ENCODE results near the gene FLOT2. TPM values are rescaled to one million over a fixed set of nuclear protein-coding genes. Genes with fewer than 3 reads are reported as not detected.

Gene FLOT2
- total and polyA plus RNA-seq, 2 of the 8 experiments (the other 6 are each of a cell fraction or from before 2014, with no cell fraction given): 116 to 189 TPM

GRCh38 chr17:28925912-28926365 is 28.4 kb upstream of the FLOT2 start:
- DNase-seq (ENCODE audit: low read depth in 1 of 2, low spot score in 2 of 2): no peak
- no peak overlapping the region for H3K4me3 ChIP-seq (ENCODE audit: extremely low read depth in 1 of 4, insufficient read depth in 2 of 4, low read depth in 3 of 4, low read length in 4 of 4)
- no peak overlapping the region for H2AK5ac ChIP-seq (ENCODE audit: low read depth, low read length)
- H3K4ac ChIP-seq (replicated peaks; ENCODE audit: insufficient read length, low read depth, low read length): no peak overlapping the region
- ChIA-PET CTCF (ENCODE audit: partially characterized antibody) (interaction anchor here (1.3 to 16.4 kb wide), 4 partner anchors 9 to 27 kb away, joined by 6 to 123 read pairs (median 27); no protein-coding TSS in a partner anchor), POLR2A (ENCODE audit: partially characterized antibody) (interaction anchor here (1.0 to 6.8 kb wide), 4 partner anchors 12 to 235 kb away, joined by 3 to 29 read pairs (median 4); no protein-coding TSS in a partner anchor)
- H3K9ac ChIP-seq (replicated peaks in 1 of 4; ENCODE audit: extremely low read depth in 1 of 4, low read depth in 3 of 4, low read length in 3 of 4): no peak overlapping the region
- no peak overlapping the region for H2BK15ac ChIP-seq (ENCODE audit: low read length)
- no peaks in the 10 kb centered on the region for H3K27me3 ChIP-seq (replicated peaks in 1 of 4; ENCODE audit: control insufficient read depth in 3 of 4, extremely low read depth in 1 of 4, insufficient read depth in 3 of 4, low read length in 3 of 4)
- no peaks in the 10 kb centered on the region for H3K23me2 ChIP-seq (ENCODE audit: low read depth, low read length)
- no peaks in the 10 kb centered on the region for H3K9me3 ChIP-seq (ENCODE audit: insufficient read depth in 2 of 2, low read depth in 1 of 2, low read length in 1 of 2)
- H3K79me1 ChIP-seq (ENCODE audit: low read depth, low read length): peaks cover 21% of the 10 kb centered on the region
- no peak overlapping the region for H3K23ac ChIP-seq (ENCODE audit: insufficient read length)
- H4K5ac ChIP-seq (ENCODE audit: insufficient read length, low read depth, low read length): no peak overlapping the region
- WGBS, 2 experiments (ENCODE audit: extremely low coverage in 1 of 2, insufficient coverage in 1 of 2, insufficient read length in 1 of 2, insufficient replicate concordance in 2 of 2, low coverage in 1 of 2, low lambda C conversion rate in 2 of 2, missing lambda C conversion rate in 1 of 2): 77% methylated on average over 2 of the region's 2 CpGs; no CpG with 5 or more reads in 1 of the 2 experiments
- no peak overlapping the region for H2BK20ac ChIP-seq (ENCODE audit: low read length)
- H4K91ac ChIP-seq (replicated peaks; ENCODE audit: insufficient read length, low read length): no peak overlapping the region
- no peak overlapping the region for H2BK120ac ChIP-seq (replicated peaks; ENCODE audit: low read depth, low read length)
- no peak overlapping the region for H3K56ac ChIP-seq (replicated peaks; ENCODE audit: insufficient read length, low read depth, low read length)
- no peak overlapping the region for H2BK12ac ChIP-seq (ENCODE audit: low read depth, low read length)
- H3K36me3 ChIP-seq (ENCODE audit: control insufficient read depth in 2 of 4, insufficient read depth in 4 of 4, low read length in 3 of 4): peaks cover 10 to 63% (median 43%) of the 10 kb centered on the region in 4 experiments
- H3K4me2 ChIP-seq (ENCODE audit: insufficient read depth in 1 of 2, low read depth in 2 of 2, low read length in 2 of 2): no peak overlapping the region
- H3K27ac ChIP-seq (ENCODE audit: low read depth, low read length): no peak overlapping the region
- H2AFZ ChIP-seq (ENCODE audit: low read length): no peak overlapping the region
- H3K14ac ChIP-seq (ENCODE audit: insufficient read length): no peak overlapping the region
- H2BK5ac ChIP-seq (ENCODE audit: low read depth, low read length): no peak overlapping the region
- H3K18ac ChIP-seq (ENCODE audit: extremely low read depth, low read length): no peak overlapping the region
- H3K4me1 ChIP-seq (replicated peaks in 1 of 4; ENCODE audit: control insufficient read depth in 3 of 4, insufficient read depth in 4 of 4, low read length in 3 of 4): no peaks in the 10 kb centered on the region
- peaks cover 10 to 17% of the 10 kb centered on the region in 2 experiments for H4K20me1 ChIP-seq (replicated peaks in 1 of 2; ENCODE audit: control insufficient read depth in 1 of 2, insufficient read depth in 2 of 2, low read length in 2 of 2)
- H3K79me2 ChIP-seq (ENCODE audit: control insufficient read depth in 1 of 2, insufficient read depth in 2 of 2, low read length in 2 of 2): peaks cover 10 to 52% of the 10 kb centered on the region in 2 experiments
- no peak for FAIRE-seq
- H4K8ac ChIP-seq (ENCODE audit: extremely low read depth, insufficient read depth, low read length): no peak overlapping the region
- TF ChIP-seq BRCA1 (IDR thresholded peaks at IDR 0.05; ENCODE audit: low read depth, low read length) (no peak), EP300 (IDR thresholded peaks at IDR 0.05; ENCODE audit: borderline replicate concordance in 1 of 2, low read depth in 2 of 2, low read length in 2 of 2) (no peak), FOSL1 (IDR thresholded peaks at IDR 0.05; ENCODE audit: insufficient read depth, low read depth, low read length) (no peak), RNF2 (IDR thresholded peaks at IDR 0.05; ENCODE audit: borderline replicate concordance, low read depth, low read length, missing control alignments, poor library complexity, severe bottlenecking) (no peak), ZNF274 (IDR thresholded peaks at IDR 0.05; ENCODE audit: borderline replicate concordance, extremely low read depth, low read length) (no peak), CTCF (IDR thresholded peaks at IDR 0.05; ENCODE audit: control extremely low read depth in 1 of 3, insufficient read depth in 1 of 3, low read depth in 1 of 3, low read length in 3 of 3) (no peak), EGR1 (IDR thresholded peaks at IDR 0.05; ENCODE audit: borderline replicate concordance, low read depth, low read length) (no peak), JUN (IDR thresholded peaks at IDR 0.05; ENCODE audit: low read depth, low read length) (no peak), SP1 (IDR thresholded peaks at IDR 0.05; ENCODE audit: low read depth, low read length) (no peak), E2F6 (IDR thresholded peaks at IDR 0.05) (no peak)

Measured in H1 (cell line).